ENCODE measurements around the gene KDM1A.

GRCh38 chr1:23098463-23099170, 79.3 kb downstream of the KDM1A start:
- no peak for TF ChIP-seq POLR2A (IDR thresholded peaks at IDR 0.05)
- TF ChIP-seq CTCF (IDR thresholded peaks at IDR 0.05) = peak; percentile 48 to 95 (median 94)
